ENCODE data around the gene ZER1. TPM values are rescaled to one million over a fixed set of nuclear protein-coding genes. Genes with fewer than 3 reads are reported as not detected.
A peak's percentile ranks its signal among the peaks of the same experiment; 100 is the strongest.

The ZER1 gene
- total RNA-seq, 2 donors from 2014 or later, result 30.6 to 32.6 TPM

DNA sequence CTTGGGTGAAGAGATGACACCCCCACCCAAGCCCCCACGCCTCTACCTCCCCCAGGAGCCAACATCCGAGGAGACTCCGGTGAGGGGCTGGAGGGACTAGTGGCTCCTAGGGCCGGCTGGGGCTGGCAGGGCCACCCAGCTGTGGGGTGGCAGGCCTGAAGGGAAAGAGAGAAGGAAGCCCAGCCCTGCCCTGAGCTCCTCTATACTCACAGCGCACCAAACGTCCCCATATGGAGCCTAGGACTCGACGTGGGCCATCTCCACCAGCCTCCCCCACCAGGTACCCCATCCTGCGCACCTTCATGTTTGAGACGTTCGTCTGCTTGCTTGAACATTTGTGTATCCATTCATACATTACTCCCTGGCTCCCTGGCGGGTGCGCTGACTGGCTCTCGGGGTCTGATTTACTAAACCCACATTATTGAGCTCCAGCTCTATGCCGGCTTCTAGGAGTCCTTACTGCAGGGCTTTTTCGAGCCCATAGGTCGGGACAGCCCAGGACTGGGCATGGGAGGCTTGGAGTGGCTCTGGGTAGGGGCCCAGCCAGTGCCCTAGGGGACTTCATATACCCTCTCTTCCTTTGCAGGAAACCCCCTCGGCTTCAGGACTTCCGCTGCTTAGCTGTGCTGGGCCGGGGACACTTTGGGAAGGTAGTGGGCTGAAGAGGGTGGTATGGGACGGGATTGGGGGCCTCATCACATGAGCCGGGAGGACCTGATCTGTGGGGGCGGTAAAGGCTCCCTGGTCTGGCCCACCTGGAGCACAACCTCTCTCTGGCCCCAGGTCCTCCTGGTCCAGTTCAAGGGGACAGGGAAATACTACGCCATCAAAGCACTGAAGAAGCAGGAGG is 56.9 kb downstream of the ZER1 start:
- no peak for DNase-seq
- Mint-ChIP-seq H3K4me1 (ENCODE audit: low read depth) (no peaks in the 10 kb centered on the region), H3K36me3 (ENCODE audit: insufficient read depth in 2 of 2) (no peaks in the 10 kb centered on the region), H3K27me3 (ENCODE audit: low read depth) (no peaks in the 10 kb centered on the region), H3K27ac (no peak overlapping the region), H3K4me3 (no peak overlapping the region), H3K9me3 (no peaks in the 10 kb centered on the region)
- ATAC-seq (replicated peaks in 1 of 2), result no peak

DNA sequence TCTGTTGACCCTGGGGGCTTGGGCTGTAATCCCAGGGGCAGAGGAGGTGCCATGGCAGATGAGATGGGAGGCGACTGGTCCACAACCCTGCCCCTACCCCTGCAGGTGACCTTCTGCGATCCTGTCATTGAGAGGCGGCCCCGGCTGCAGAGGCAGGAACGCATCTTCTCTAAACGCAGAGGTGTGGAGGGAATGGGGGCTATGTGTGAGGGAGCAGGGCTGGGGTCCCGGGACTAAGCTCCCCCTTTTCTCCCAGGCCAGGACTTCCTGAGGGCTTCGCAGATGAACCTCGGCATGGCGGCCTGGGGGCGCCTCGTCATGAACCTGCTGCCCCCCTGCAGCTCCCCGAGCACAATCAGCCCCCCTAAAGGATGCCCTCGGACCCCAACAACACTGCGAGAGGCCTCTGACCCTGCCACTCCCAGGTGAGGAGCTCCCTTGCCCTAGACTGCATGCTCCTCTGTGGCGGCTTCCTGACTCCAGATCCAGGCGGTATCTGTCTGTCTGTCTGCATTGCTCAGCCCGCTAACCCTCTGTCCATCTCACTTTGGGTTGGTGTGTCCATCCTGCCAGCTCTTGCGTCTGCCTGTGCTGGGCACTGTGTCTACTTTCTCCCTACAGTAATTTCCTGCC is 57.7 kb downstream of the ZER1 start:
- H3K4me1 Mint-ChIP-seq (ENCODE audit: low read depth), result no peaks in the 10 kb centered on the region
- no peaks in the 10 kb centered on the region for H3K36me3 Mint-ChIP-seq (ENCODE audit: insufficient read depth in 2 of 2)
- DNase-seq, result no peak
- no peak overlapping the region for H3K4me3 Mint-ChIP-seq
- peak in 1 of 2 donors; percentile 12 for ATAC-seq (replicated peaks in 1 of 2)
- no peaks in the 10 kb centered on the region for H3K27me3 Mint-ChIP-seq (ENCODE audit: low read depth)
- no peak overlapping the region for H3K27ac Mint-ChIP-seq
- H3K9me3 Mint-ChIP-seq, result no peaks in the 10 kb centered on the region

DNA sequence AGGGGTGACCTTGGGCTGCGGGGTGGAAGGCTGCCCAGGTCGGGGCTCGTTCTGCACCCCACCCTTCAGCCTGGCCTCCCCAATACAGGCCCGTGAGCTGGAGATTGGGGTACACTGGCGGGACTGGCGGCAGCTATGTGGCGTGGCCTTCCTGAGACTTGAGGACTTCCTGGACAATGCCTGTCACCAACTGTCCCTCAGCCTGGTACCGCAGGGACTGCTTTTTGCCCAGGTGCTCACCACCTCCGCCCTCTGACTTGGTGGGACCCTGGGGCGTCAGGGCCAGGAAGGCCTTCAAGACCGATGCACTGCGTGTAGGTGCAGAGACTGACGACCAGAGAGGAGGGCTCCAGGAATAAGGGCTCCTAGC is 58.3 kb downstream of the ZER1 start:
- Mint-ChIP-seq H3K27ac (no peak overlapping the region), H3K27me3 (ENCODE audit: low read depth) (no peaks in the 10 kb centered on the region), H3K4me3 (no peak overlapping the region), H3K9me3 (no peaks in the 10 kb centered on the region), H3K4me1 (ENCODE audit: low read depth) (no peaks in the 10 kb centered on the region), H3K36me3 (ENCODE audit: insufficient read depth in 2 of 2) (no peaks in the 10 kb centered on the region)
- DNase-seq (no peak), ATAC-seq (replicated peaks in 1 of 2) (peak in 1 of 2 donors; percentile 6)

GRCh38 chr9:128712451-128713410 is 59.0 kb downstream of the ZER1 start:
- no peak overlapping the region for H3K4me3 Mint-ChIP-seq
- H3K9me3 Mint-ChIP-seq, result no peaks in the 10 kb centered on the region
- DNase-seq (no peak), ATAC-seq (replicated peaks in 1 of 2) (peak in 1 of 2 donors; percentile 23)
- no peak overlapping the region for H3K27ac Mint-ChIP-seq
- no peaks in the 10 kb centered on the region for H3K27me3 Mint-ChIP-seq (ENCODE audit: low read depth)
- H3K36me3 Mint-ChIP-seq (ENCODE audit: insufficient read depth in 2 of 2), result no peaks in the 10 kb centered on the region
- no peaks in the 10 kb centered on the region for H3K4me1 Mint-ChIP-seq (ENCODE audit: low read depth)

DNA sequence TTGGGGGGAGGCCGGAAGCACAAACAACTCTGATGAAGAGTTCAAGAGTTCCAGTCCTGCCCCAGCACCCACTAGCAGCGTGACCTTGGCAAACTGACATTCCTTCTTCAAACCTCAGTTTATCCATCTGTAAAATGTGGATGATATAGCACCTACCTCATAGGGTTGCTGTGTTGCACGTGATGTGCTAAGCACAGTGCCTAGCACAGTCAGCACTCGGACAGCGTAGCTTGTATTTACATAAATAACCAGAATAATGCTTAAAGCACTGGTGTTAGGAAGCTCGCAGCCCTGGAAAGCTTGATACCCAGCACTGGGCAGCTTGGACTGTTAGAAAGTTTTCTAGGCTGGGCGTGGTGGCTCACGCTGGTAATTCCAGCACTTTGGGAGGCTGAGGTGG is 64.3 kb downstream of the ZER1 start:
- H3K4me1 Mint-ChIP-seq (ENCODE audit: low read depth), result peaks cover 7% of the 10 kb centered on the region
- no peaks in the 10 kb centered on the region for H3K27me3 Mint-ChIP-seq (ENCODE audit: low read depth)
- ATAC-seq (replicated peaks in 1 of 2) (no peak), DNase-seq (no peak)
- H3K9me3 Mint-ChIP-seq, result no peaks in the 10 kb centered on the region
- H3K36me3 Mint-ChIP-seq (ENCODE audit: insufficient read depth in 2 of 2), result no peaks in the 10 kb centered on the region
- no peak overlapping the region for H3K4me3 Mint-ChIP-seq
- no peak overlapping the region for H3K27ac Mint-ChIP-seq

- Mint-ChIP-seq H3K9me3 (no peaks in the 10 kb centered on the region), H3K27ac (no peak overlapping the region), H3K4me1 (ENCODE audit: low read depth) (peaks cover 8% of the 10 kb centered on the region), H3K4me3 (no peak overlapping the region), H3K36me3 (ENCODE audit: insufficient read depth in 2 of 2) (peaks cover 0 to 2% of the 10 kb centered on the region in 2 donors), H3K27me3 (ENCODE audit: low read depth) (no peaks in the 10 kb centered on the region)
- ATAC-seq (replicated peaks in 1 of 2) (no peak), DNase-seq (no peak)
Observed at GRCh38 chr9:128706671-128707381, 64.9 kb downstream of the ZER1 start.

DNA sequence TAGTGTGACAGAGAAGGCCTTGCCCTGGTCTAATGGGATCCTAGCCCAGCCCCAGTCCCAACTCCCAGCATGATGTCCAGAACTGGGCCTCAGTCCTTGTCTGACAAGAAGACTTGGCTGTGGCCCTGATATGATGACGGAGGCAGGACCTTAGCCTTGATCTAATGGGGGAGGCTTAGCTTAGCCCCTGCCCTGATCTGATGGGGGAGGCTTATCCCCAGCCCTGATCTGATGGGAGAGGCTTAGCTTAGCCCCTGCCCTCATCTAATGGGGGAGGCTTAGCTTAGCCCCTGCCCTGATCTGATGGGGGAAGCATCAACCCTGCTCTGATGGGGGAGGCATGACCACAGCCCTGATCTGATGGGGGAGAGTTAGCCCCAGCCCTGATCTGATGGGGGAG is 65.7 kb downstream of the ZER1 start:
- no peak overlapping the region for H3K4me3 Mint-ChIP-seq
- ATAC-seq (replicated peaks in 1 of 2) (no peak), DNase-seq (no peak)
- H3K27me3 Mint-ChIP-seq (ENCODE audit: low read depth), result no peaks in the 10 kb centered on the region
- peaks cover 0 to 2% of the 10 kb centered on the region in 2 donors for H3K36me3 Mint-ChIP-seq (ENCODE audit: insufficient read depth in 2 of 2)
- H3K27ac Mint-ChIP-seq, result no peak overlapping the region
- H3K4me1 Mint-ChIP-seq (ENCODE audit: low read depth), result peaks cover 16% of the 10 kb centered on the region
- no peaks in the 10 kb centered on the region for H3K9me3 Mint-ChIP-seq

DNA sequence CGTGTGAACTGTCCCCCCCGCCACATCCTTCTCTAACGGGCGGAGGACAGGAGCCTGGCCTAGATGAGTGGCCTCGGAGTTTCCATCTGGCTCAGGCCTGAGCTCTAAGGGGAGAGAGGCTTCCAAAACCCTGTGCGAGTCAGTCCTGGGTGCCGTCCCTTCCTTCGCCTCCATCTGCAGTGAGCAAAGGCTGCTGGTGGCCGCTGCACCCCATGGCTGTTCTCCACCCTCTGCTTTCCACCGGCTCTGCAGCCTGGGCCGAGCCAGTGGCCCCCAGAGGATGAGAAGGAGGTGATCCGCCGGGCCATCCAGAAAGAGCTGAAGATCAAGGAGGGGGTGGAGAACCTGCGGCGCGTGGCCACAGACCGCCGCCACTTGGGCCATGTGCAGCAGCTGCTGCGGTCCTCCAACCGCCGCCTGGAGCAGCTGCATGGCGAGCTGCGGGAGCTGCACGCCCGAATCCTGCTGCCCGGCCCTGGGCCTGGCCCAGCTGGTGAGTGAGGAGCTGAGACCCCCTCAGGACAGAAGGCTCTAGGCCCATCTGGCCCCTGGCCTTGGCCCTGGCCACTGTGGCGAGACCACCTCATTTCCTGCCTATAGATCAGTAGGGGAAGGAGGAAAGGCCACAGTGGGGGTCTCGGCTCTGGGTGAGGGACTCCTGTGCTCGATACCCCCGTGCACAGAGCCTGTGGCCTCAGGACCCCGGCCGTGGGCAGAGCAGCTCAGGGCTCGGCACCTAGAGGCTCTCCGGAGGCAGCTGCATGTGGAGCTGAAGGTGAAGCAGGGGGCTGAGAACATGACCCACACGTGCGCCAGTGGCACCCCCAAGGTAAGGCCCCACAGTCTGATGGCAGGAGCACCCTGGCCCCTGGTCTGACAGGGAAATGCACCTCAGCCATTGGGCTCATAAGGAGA is 66.4 kb downstream of the ZER1 start:
- ATAC-seq (replicated peaks in 1 of 2) (no peak), DNase-seq (no peak)
- Mint-ChIP-seq H3K9me3 (no peaks in the 10 kb centered on the region), H3K27me3 (ENCODE audit: low read depth) (no peaks in the 10 kb centered on the region), H3K27ac (no peak overlapping the region), H3K36me3 (ENCODE audit: insufficient read depth in 2 of 2) (peaks cover 0 to 2% of the 10 kb centered on the region in 2 donors), H3K4me3 (no peak overlapping the region), H3K4me1 (ENCODE audit: low read depth) (peaks cover 17% of the 10 kb centered on the region)

DNA sequence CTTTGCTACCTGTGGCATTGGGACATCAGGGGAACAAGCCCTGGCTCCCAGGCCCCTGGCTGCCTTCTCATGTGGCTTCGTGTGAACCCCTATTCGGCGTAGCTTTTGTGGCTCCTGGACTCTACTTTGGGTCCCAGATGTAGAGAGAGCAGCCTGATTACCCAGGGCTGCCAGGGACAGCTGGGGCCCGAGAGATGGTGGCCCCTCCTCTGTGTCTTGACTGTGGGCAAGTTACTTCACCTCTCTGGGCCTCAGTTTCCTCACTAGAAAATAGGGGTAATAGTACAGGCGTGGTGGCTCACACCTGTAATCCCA is 67.4 kb downstream of the ZER1 start:
- no peak for DNase-seq
- no peak for ATAC-seq (replicated peaks in 1 of 2)
- Mint-ChIP-seq H3K27me3 (ENCODE audit: low read depth) (no peaks in the 10 kb centered on the region), H3K4me3 (peak overlapping the region; percentile 25 to 44), H3K4me1 (ENCODE audit: low read depth) (peaks cover 17% of the 10 kb centered on the region), H3K9me3 (no peaks in the 10 kb centered on the region), H3K36me3 (ENCODE audit: insufficient read depth in 2 of 2) (peaks cover 0 to 2% of the 10 kb centered on the region in 2 donors), H3K27ac (no peak overlapping the region)

GRCh38 chr9:128703616-128704355 is 67.9 kb downstream of the ZER1 start:
- no peak for DNase-seq
- no peaks in the 10 kb centered on the region for H3K27me3 Mint-ChIP-seq (ENCODE audit: low read depth)
- peaks cover 17% of the 10 kb centered on the region for H3K4me1 Mint-ChIP-seq (ENCODE audit: low read depth)
- H3K9me3 Mint-ChIP-seq, result no peaks in the 10 kb centered on the region
- peak overlapping the region; percentile 62 to 83 for H3K4me3 Mint-ChIP-seq
- H3K36me3 Mint-ChIP-seq (ENCODE audit: insufficient read depth in 2 of 2), result peaks cover 0 to 2% of the 10 kb centered on the region in 2 donors
- no peak for ATAC-seq (replicated peaks in 1 of 2)
- H3K27ac Mint-ChIP-seq, result no peak overlapping the region

- peak overlapping the region; percentile 62 to 83 for H3K4me3 Mint-ChIP-seq
Observed at GRCh38 chr9:128702949-128703615, 68.6 kb downstream of the ZER1 start.

More at GRCh38 chr9:128702949-128703615, 68.6 kb downstream of the ZER1 start:
- Mint-ChIP-seq H3K4me1 (ENCODE audit: low read depth) (peaks cover 17% of the 10 kb centered on the region), H3K36me3 (ENCODE audit: insufficient read depth in 2 of 2) (peaks cover 0 to 2% of the 10 kb centered on the region in 2 donors), H3K27ac (no peak overlapping the region), H3K27me3 (ENCODE audit: low read depth) (no peaks in the 10 kb centered on the region), H3K9me3 (no peaks in the 10 kb centered on the region)
- ATAC-seq (replicated peaks in 1 of 2) (peak; percentile 12 to 40), DNase-seq (peak in 1 of 2 donors; percentile 46)

Measured in activated T-cell treated with anti-CD3 and anti-CD28 coated beads, Interleukin-2, amount 50 U/mL, for 72 hours (primary cell).